SK-N-SH (cell line): Measurements from ENCODE around the gene TNNT3. TPM values are rescaled to one million over a fixed set of nuclear protein-coding genes. Genes with fewer than 3 reads are reported as not detected.

Experiments
- CTCF ChIA-PET: fragments of 300-600, 350-600 bp; formaldehyde crosslinking; extraction: SDS; loops from one replicate; lab custom pipeline; 2021; lab: Yijun Ruan, JAX
- POLR2A ChIA-PET: fragments of 350-600 bp; sonication (Branson Sonifier 250); formaldehyde crosslinking; extraction: SDS; loops from one replicate; lab custom pipeline; 2020; ENCODE audit warnings: antibody characterized with exemption, inconsistent platforms; lab: Yijun Ruan, JAX
- DNase-seq: peaks from one replicate; pipeline ENCODE4 v3.0.0; 2012
- H2AFZ ChIP-seq: fragments of 200-600 bp; sonication (generic); 2 replicates; pipeline ENCODE4 v1.8.1; 2016; ENCODE audit warnings: antibody characterized with exemption, mild to moderate bottlenecking, low read depth
- H3F3A ChIP-seq: fragments of 200-600 bp; sonication (generic); replicated peaks from 2 replicates; pipeline ENCODE3; 2016; ENCODE audit warnings: antibody characterized with exemption, mild to moderate bottlenecking; ENCODE audit not compliant: insufficient read depth
- H3K27ac ChIP-seq, 2 experiments: fragments of 200-500 bp in 1 of 2; fragments of 200-600 bp in 1 of 2; sonication (Bioruptor generic) in 1 of 2; sonication (generic), shearing (Covaris generic) in 1 of 2; 2 replicates each; pipeline versions ENCODE4 v1.5.1 to v1.6.1; 2014 to 2016; ENCODE audit warnings: low read depth in 2 of 2, inconsistent platforms in 1 of 2, low read length in 1 of 2, mild to moderate bottlenecking in 1 of 2, mixed read lengths in 1 of 2
- H3K27me3 ChIP-seq: fragments of 200-600 bp; sonication (generic), shearing (Covaris generic); 2 replicates; pipeline ENCODE4 v1.6.1; 2016; ENCODE audit warnings: mixed run types; ENCODE audit not compliant: insufficient read depth
- H3K36me3 ChIP-seq, 2 experiments: fragments of 200-500 bp in 1 of 2; fragments of 200-600 bp in 1 of 2; sonication (Bioruptor generic) in 1 of 2; sonication (generic) in 1 of 2; replicated peaks in 1 of 2; 2 replicates each; pipeline versions ENCODE3 to v1.5.1; 2014 to 2016; ENCODE audit warnings: low read length in 1 of 2, mild to moderate bottlenecking in 1 of 2; ENCODE audit not compliant: insufficient read depth in 2 of 2, control insufficient read depth in 1 of 2
- H3K4me1 ChIP-seq, 2 experiments: fragments of 200-500 bp in 1 of 2; fragments of 200-600 bp in 1 of 2; sonication (Bioruptor generic) in 1 of 2; sonication (generic), shearing (Covaris generic) in 1 of 2; 2 replicates each; pipeline versions ENCODE4 v1.5.1 to v1.6.1; 2014 to 2016; ENCODE audit warnings: low read depth in 1 of 2, low read length in 1 of 2, mixed run types in 1 of 2; ENCODE audit not compliant: insufficient read depth in 2 of 2, control insufficient read depth in 1 of 2
- H3K4me2 ChIP-seq: fragments of 200-600 bp; sonication (generic), shearing (Covaris generic); 2 replicates; pipeline ENCODE4 v1.6.1; 2017; ENCODE audit warnings: mixed run types
- H3K4me3 ChIP-seq, 2 experiments: fragments of 200-500 bp in 1 of 2; fragments of 200-600 bp in 1 of 2; sonication (Bioruptor generic) in 1 of 2; sonication (generic), shearing (Covaris generic) in 1 of 2; 2 replicates each; pipeline versions ENCODE4 v1.5.1 to v1.8.1; 2014 to 2016; ENCODE audit warnings: low read depth in 2 of 2, inconsistent platforms in 1 of 2, low read length in 1 of 2, mild to moderate bottlenecking in 1 of 2, mixed read lengths in 1 of 2, moderate library complexity in 1 of 2
- H3K79me2 ChIP-seq: fragments of 200-600 bp; sonication (generic); 2 replicates; pipeline ENCODE4 v1.8.1; 2017; ENCODE audit warnings: mild to moderate bottlenecking; ENCODE audit not compliant: insufficient read depth
- H3K9ac ChIP-seq: fragments of 200-600 bp; sonication (generic); 2 replicates; pipeline ENCODE4 v1.6.1; 2017; ENCODE audit warnings: mixed run types
- H3K9me2 ChIP-seq: fragments of 200-600 bp; sonication (generic); 2 replicates; pipeline ENCODE4 v1.6.1; 2017; ENCODE audit warnings: mixed run types
- H3K9me3 ChIP-seq: fragments of 200-600 bp; sonication (generic); 2 replicates; pipeline ENCODE4 v1.6.1; 2017; ENCODE audit warnings: mixed run types, mild to moderate bottlenecking, moderate library complexity
- H4K20me1 ChIP-seq: fragments of 200-600 bp; sonication (generic); 2 replicates; pipeline ENCODE4 v1.6.1; 2017; ENCODE audit warnings: mild to moderate bottlenecking, mixed run types; ENCODE audit not compliant: insufficient read depth
- EP300 ChIP-seq, 2 experiments: IDR thresholded peaks; 2 replicates each; pipeline versions ENCODE4 v1.4.0 to v1.6.1; 2012; ENCODE audit warnings: borderline replicate concordance in 1 of 2, low read depth in 1 of 2, low read length in 1 of 2
- EZH2phosphoT487 ChIP-seq: fragments of 200-600 bp; sonication (generic); IDR thresholded peaks from 2 replicates; pipeline ENCODE4 v1.6.1; 2017; ENCODE audit warnings: low read depth, mixed run types, mild to moderate bottlenecking, antibody characterized with exemption, moderate library complexity, borderline replicate concordance
- FOSL2 ChIP-seq: IDR thresholded peaks from 2 replicates; pipeline ENCODE4 v1.4.0; 2012; ENCODE audit warnings: low read depth, mild to moderate bottlenecking, moderate library complexity, borderline replicate concordance
- FOXM1 ChIP-seq: IDR thresholded peaks from 2 replicates; pipeline ENCODE4 v1.4.0; 2012; ENCODE audit warnings: low read depth, mild to moderate bottlenecking
- JUND ChIP-seq: IDR thresholded peaks from 2 replicates; pipeline ENCODE4 v1.4.0; 2012
- RXRA ChIP-seq: IDR thresholded peaks from 2 replicates; pipeline ENCODE4 v1.4.0; 2012; ENCODE audit warnings: low read depth, mild to moderate bottlenecking, borderline replicate concordance
- SIN3A ChIP-seq: IDR thresholded peaks from 2 replicates; pipeline ENCODE4 v1.6.1; 2012; ENCODE audit warnings: low read depth, mild to moderate bottlenecking, low read length, moderate library complexity, borderline replicate concordance
- SMC3 ChIP-seq: IDR thresholded peaks from 2 replicates; pipeline ENCODE4 v1.6.1; 2012; ENCODE audit warnings: low read depth, low read length, improper control_type of control experiment
- YY1 ChIP-seq: IDR thresholded peaks from 2 replicates; pipeline ENCODE4 v1.4.0; 2012; ENCODE audit warnings: low read depth, mild to moderate bottlenecking
- WGBS: methylation state at CpG from one replicate; pipeline ENCODE4 v1.1.6; 2017; ENCODE audit warnings: low lambda C conversion rate; 5-methylcytosine and 5-hydroxymethylcytosine counted together
- polyA plus RNA-seq, 3 experiments: library from polyadenylated mRNA; depleted of rRNA; stranded (reverse); fragments of >200 nt; gene quantifications; 2 replicates each; pipeline ENCODE4 v1.2.3, GENCODE V29; 2012
- TF ChIP-seq, protein P1 (sequence below): IDR thresholded peaks from 2 replicates; pipeline ENCODE4 v1.6.1; 2012; ENCODE audit warnings: mild to moderate bottlenecking, low read depth, low read length, moderate library complexity
- TF ChIP-seq, protein P2 (sequence below): fragments of 200-600 bp; sonication (generic); IDR thresholded peaks from 2 replicates; pipeline ENCODE4 v1.6.1; 2017; ENCODE audit warnings: antibody characterized with exemption, mild to moderate bottlenecking, moderate library complexity
- TF ChIP-seq, protein P3 (sequence below): IDR thresholded peaks from 2 replicates; pipeline ENCODE4 v1.4.0; 2012; ENCODE audit warnings: low read depth
- TF ChIP-seq, protein P4 (sequence below): IDR thresholded peaks from 2 replicates; pipeline ENCODE4 v1.4.0; 2012; ENCODE audit warnings: low read depth, borderline replicate concordance
- TF ChIP-seq, protein P5 (sequence below): IDR thresholded peaks from 2 replicates; pipeline ENCODE4 v1.4.0; 2012; ENCODE audit warnings: low read depth, borderline replicate concordance
- TF ChIP-seq, protein P6 (sequence below): fragments of 150-350 bp; IDR thresholded peaks from 2 replicates; pipeline ENCODE4 v1.6.1; 2017; ENCODE audit warnings: antibody characterized with exemption, low read length, low read depth, borderline replicate concordance

Gene TNNT3
- polyA plus RNA-seq, 1 of the 3 experiments (the other 2 are of a cell fraction), result not detected

DNA sequence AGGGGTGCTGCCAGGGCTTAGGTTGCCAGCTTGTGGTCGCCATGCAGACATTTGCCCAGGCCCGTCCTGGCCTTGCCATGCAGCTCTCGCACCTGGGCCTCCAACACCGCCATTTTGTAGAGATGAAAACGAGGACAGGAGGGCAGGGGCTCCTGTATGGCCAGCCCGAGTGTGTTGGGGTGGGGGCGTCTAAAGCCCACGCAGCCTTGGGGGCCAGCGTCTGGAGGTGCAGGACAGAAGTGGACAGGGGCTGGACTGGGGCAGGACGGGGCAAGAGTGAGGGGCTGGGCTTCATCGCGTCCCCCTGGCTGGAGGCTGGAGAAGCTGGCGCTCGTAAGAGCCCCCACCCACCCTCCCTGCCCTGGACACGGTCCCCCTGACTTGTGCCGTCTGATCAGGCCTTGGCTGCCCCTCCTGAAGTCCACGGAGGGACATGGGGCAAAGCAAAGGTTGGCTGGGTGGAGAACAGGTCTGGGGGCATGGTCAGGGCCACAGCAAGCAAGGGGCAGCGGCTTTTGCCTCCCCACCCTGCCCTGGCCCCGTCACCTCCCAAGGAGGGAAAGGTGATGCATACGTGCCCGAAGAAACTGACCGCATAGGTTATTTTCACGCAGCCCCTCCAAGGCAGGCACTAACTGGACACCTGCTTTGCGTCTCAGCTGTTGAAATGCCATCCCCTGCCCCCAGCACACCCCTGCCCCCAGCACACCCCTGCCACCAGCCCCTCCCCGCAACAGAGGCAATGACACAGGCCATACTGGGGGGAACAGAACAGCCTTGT lies 815 bp downstream of the TNNT3 start:
- H4K20me1 ChIP-seq, result no peaks in the 10 kb centered on the region
- H3K4me2 ChIP-seq, result no peak overlapping the region
- TF ChIP-seq, protein P1, sequence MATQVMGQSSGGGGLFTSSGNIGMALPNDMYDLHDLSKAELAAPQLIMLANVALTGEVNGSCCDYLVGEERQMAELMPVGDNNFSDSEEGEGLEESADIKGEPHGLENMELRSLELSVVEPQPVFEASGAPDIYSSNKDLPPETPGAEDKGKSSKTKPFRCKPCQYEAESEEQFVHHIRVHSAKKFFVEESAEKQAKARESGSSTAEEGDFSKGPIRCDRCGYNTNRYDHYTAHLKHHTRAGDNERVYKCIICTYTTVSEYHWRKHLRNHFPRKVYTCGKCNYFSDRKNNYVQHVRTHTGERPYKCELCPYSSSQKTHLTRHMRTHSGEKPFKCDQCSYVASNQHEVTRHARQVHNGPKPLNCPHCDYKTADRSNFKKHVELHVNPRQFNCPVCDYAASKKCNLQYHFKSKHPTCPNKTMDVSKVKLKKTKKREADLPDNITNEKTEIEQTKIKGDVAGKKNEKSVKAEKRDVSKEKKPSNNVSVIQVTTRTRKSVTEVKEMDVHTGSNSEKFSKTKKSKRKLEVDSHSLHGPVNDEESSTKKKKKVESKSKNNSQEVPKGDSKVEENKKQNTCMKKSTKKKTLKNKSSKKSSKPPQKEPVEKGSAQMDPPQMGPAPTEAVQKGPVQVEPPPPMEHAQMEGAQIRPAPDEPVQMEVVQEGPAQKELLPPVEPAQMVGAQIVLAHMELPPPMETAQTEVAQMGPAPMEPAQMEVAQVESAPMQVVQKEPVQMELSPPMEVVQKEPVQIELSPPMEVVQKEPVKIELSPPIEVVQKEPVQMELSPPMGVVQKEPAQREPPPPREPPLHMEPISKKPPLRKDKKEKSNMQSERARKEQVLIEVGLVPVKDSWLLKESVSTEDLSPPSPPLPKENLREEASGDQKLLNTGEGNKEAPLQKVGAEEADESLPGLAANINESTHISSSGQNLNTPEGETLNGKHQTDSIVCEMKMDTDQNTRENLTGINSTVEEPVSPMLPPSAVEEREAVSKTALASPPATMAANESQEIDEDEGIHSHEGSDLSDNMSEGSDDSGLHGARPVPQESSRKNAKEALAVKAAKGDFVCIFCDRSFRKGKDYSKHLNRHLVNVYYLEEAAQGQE, result no peak
- TF ChIP-seq, protein P2, sequence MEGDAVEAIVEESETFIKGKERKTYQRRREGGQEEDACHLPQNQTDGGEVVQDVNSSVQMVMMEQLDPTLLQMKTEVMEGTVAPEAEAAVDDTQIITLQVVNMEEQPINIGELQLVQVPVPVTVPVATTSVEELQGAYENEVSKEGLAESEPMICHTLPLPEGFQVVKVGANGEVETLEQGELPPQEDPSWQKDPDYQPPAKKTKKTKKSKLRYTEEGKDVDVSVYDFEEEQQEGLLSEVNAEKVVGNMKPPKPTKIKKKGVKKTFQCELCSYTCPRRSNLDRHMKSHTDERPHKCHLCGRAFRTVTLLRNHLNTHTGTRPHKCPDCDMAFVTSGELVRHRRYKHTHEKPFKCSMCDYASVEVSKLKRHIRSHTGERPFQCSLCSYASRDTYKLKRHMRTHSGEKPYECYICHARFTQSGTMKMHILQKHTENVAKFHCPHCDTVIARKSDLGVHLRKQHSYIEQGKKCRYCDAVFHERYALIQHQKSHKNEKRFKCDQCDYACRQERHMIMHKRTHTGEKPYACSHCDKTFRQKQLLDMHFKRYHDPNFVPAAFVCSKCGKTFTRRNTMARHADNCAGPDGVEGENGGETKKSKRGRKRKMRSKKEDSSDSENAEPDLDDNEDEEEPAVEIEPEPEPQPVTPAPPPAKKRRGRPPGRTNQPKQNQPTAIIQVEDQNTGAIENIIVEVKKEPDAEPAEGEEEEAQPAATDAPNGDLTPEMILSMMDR, result no peak
- TF ChIP-seq, protein P3, sequence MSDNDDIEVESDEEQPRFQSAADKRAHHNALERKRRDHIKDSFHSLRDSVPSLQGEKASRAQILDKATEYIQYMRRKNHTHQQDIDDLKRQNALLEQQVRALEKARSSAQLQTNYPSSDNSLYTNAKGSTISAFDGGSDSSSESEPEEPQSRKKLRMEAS, result no peak
- TF ChIP-seq EP300 (IDR thresholded peaks at IDR 0.05; ENCODE audit: borderline replicate concordance in 1 of 2, low read depth in 1 of 2, low read length in 1 of 2), result no peak
- TF ChIP-seq, protein P4, sequence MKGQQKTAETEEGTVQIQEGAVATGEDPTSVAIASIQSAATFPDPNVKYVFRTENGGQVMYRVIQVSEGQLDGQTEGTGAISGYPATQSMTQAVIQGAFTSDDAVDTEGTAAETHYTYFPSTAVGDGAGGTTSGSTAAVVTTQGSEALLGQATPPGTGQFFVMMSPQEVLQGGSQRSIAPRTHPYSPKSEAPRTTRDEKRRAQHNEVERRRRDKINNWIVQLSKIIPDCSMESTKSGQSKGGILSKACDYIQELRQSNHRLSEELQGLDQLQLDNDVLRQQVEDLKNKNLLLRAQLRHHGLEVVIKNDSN, result no peak
- TF ChIP-seq, protein P5, sequence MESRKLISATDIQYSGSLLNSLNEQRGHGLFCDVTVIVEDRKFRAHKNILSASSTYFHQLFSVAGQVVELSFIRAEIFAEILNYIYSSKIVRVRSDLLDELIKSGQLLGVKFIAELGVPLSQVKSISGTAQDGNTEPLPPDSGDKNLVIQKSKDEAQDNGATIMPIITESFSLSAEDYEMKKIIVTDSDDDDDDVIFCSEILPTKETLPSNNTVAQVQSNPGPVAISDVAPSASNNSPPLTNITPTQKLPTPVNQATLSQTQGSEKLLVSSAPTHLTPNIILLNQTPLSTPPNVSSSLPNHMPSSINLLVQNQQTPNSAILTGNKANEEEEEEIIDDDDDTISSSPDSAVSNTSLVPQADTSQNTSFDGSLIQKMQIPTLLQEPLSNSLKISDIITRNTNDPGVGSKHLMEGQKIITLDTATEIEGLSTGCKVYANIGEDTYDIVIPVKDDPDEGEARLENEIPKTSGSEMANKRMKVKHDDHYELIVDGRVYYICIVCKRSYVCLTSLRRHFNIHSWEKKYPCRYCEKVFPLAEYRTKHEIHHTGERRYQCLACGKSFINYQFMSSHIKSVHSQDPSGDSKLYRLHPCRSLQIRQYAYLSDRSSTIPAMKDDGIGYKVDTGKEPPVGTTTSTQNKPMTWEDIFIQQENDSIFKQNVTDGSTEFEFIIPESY, result no peak
- no peak for TF ChIP-seq YY1
- no peak for TF ChIP-seq EZH2phosphoT487
- no peak for TF ChIP-seq RXRA
- TF ChIP-seq SIN3A, result no peak
- TF ChIP-seq FOXM1, result no peak
- no peak for TF ChIP-seq FOSL2
- TF ChIP-seq, protein P6, sequence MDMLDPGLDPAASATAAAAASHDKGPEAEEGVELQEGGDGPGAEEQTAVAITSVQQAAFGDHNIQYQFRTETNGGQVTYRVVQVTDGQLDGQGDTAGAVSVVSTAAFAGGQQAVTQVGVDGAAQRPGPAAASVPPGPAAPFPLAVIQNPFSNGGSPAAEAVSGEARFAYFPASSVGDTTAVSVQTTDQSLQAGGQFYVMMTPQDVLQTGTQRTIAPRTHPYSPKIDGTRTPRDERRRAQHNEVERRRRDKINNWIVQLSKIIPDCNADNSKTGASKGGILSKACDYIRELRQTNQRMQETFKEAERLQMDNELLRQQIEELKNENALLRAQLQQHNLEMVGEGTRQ, result no peak
- TF ChIP-seq JUND, result no peak
- TF ChIP-seq SMC3, result no peak
- no peaks in the 10 kb centered on the region for H3K79me2 ChIP-seq
- no peak overlapping the region for H2AFZ ChIP-seq
- CTCF ChIA-PET, result interaction anchor here (1.2 to 5.1 kb wide), 8 partner anchors 27 to 268 kb away, joined by 3 to 40 read pairs (median 10); partner anchors contain the start of gene PRR33
- POLR2A ChIA-PET, result no interaction called here
- H3K9ac ChIP-seq, result no peak overlapping the region
- no peak overlapping the region for H3K27ac ChIP-seq
- DNase-seq, result peak; percentile 32
- H3K9me2 ChIP-seq, result no peaks in the 10 kb centered on the region
- H3K4me1 ChIP-seq, result peaks cover 0 to 21% of the 10 kb centered on the region in 2 experiments; a peak in 1 of 4 replicates
- H3F3A ChIP-seq, result no peaks in the 10 kb centered on the region
- H3K9me3 ChIP-seq, result no peaks in the 10 kb centered on the region
- H3K4me3 ChIP-seq, result no peak overlapping the region
- WGBS, result 61% methylated on average over 5 of the region's 25 CpGs
- H3K36me3 ChIP-seq, result no peaks in the 10 kb centered on the region
- H3K27me3 ChIP-seq, result no peaks in the 10 kb centered on the region
